GM19324 (cell line): ENCODE data around the gene ERO1B.
"Not testable (repeated sequence)": the region's sequence is repeated elsewhere in the genome, so short reads cannot be mapped to it uniquely, and the experiment has no call there.

Experiments
- ATAC-seq: cut with Tn5 transposase; IDR thresholded peaks from one replicate; pipeline ENCODE4 v1.9.1; 2021; ENCODE audit warnings: mild to moderate bottlenecking, moderate library complexity; ENCODE audit not compliant: unreplicated experiment, low FRiP score

The ERO1B gene

DNA sequence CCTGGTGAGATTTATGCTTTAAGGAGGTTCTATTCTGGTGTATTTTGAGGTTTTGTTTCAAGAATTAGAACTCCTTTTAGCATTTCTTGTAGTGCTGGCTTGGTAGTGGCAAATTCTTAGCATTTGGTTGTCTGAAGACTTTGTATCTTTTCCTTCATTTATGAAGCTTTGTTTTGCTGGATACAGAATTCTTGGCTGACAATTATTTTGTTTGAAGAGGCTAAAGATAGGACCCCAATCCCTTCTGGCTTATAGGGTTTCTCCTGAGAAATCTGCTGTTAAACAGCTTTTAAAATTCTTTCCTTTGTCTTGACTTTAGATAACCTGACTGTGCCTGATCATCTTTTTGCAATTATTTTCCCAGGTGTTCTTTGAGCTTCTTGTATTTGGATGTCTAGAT, 80.8 kb downstream of the ERO1B start:
- no peak for ATAC-seq

DNA sequence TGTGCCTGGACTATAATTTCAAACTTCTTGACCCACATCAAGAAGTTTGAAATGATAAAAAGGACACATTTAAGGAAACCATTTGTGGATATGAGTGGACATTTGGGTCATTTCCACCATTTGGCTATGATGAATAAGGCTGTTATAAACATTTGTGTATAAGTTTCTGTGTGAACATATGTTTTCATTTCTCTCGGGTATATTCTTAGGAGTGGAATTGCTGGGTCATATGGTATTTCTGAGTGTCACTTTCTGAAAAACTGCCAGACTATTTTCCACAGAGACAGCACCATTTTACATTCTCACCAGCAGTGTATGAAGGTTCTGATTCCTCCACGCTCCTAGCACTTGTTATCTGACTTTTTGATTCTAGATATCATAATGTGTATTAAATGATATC, 88.6 kb downstream of the ERO1B start:
- ATAC-seq = no peak

DNA sequence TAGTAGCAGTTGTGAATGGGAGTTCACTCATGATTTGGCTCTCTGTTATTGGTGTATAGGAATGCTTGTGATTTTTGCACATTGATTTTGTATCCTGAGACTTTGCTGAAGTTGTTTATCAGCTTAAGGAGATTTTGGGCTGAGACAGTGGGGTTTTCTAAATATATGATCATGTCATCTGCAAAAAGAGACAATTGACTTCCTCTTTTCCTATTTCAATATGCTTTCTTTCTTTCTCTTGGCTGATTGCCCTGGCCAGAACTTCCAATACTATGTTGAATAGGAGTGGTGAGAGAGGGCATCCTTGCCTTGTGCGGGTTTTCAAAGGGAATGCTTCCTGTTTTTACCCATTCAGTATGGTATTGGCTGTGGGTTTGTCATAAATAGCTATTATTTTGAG, 93.7 kb downstream of the ERO1B start:
- ATAC-seq = not testable (repeated sequence)

DNA sequence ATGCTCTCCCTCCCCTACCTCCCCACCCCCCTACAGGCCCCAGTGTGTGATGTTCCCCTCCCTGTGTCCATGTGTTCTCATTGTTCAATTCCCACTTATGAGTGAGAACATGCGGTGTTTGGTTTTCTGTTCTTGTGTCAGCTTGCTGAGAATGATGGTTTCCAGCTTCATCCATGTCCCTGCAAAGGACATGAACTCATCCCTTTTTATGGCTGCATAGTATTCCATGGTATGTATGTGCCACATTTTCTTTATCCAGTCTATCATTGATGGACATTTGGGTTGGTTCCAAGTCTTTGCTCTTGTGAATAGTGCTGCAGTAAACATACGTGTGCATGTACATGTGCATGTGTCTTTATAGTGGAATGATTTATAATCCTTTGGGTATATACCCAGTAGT, 95.3 kb downstream of the ERO1B start:
- ATAC-seq = not testable (repeated sequence)

GRCh38 chr1:236185687-236186086, 96.1 kb downstream of the ERO1B start:
- ATAC-seq = no peak

DNA sequence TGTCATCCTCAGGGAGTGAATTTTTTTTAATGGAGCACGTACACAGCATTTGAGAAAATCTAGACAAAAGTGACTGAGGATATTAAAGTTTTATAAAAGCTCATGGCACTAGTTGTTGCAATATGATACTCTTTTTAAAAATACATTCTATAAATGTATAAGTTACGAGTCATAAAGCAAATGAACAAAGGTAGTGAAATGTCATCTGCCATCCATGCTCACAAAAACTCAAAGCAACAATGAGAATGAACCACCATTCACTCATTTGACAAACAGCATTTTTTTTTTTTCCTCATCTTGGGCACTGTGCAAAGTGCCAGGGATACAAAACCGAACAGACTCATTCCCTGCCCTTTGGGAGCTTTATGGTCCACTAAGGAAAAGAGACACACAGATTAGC, 100.7 kb downstream of the ERO1B start:
- ATAC-seq = no peak

GRCh38 chr1:236179634-236180033, 102.1 kb downstream of the ERO1B start:
- no peak for ATAC-seq

GRCh38 chr1:236176337-236177336, 105.1 kb downstream of the ERO1B start:
- ATAC-seq = no peak

- ATAC-seq = peak; percentile 79
These were observed 106.0 kb downstream of the ERO1B start for GRCh38 chr1:236175642-236176336.

GRCh38 chr1:236173174-236173767, 108.5 kb downstream of the ERO1B start:
- no peak for ATAC-seq

DNA sequence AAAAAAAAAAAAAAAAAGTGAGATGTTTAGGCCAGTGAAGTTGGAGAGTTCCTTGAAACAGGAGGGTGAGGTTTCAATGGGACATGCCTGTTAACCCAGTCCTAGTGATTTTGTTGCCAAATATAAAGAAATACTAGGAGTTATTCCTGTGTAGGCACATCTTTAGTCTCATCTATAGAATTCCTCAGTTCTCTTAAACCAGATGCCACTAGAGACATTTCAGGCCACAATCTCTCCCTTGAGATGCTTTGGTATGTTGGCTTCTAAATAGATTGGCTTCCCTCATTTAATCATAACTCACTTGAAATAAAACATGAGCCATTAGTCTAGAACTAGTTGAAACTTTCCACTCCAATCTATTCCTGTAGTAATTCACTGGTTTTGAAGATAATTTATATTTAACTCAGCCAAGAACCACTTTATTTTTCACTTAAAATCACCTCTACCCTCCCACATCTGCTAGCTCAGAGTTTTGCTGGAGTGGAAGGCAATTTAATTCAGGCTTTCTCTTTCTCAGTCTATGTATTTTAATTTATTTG, 109.6 kb downstream of the ERO1B start:
- ATAC-seq = no peak

GRCh38 chr1:236168716-236169429, 112.9 kb downstream of the ERO1B start:
- no peak for ATAC-seq

DNA sequence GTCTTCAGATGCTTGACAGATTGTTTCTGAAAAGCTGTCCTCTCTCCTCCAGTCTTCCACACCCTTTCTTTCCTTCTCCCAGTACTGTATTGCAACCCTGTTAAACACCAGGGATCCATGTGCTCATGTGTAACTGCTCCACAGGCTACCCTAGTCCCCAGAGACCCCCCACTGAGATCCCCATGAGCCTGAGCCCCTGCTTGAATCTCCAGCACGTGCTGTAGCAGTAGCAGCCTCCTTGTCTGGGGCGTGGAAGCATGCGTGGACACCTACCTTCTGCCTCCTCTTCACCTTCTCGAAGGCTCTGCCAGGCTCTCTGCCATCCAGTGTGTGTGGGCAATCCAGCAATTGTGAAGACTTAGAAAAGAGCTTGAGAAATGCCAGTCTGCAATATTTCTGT, 114.2 kb downstream of the ERO1B start:
- ATAC-seq = no peak

GRCh38 chr1:236167154-236167553, 114.6 kb downstream of the ERO1B start:
- no peak for ATAC-seq

DNA sequence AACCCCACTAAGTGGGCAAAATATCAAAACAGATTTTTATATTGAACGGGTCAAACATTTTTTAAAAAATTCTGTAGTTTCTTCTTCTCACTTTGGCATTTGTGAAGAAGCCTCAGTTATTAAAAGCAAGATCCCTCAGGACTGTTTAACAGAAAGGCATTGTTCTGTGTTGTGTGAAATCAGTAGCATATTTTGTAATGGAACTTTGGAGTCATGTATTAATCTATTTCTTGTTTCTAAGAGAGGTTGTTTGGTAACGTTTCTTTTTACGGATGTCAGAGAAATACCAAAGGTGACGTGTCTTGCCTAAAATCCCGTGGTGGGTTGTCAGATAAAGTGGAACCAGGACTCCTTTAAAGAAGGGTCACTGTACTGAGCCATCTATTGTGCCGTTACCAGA, 115.7 kb downstream of the ERO1B start:
- no peak for ATAC-seq
